GM08714 (cell line): ENCODE data around the gene ZNF205.
"Not testable (repeated sequence)": the region's sequence is repeated elsewhere in the genome, so short reads cannot be mapped to it uniquely, and the experiment has no call there.

Source experiments
- H3K4me3 ChIP-seq: fragments of 200-500 bp; sonication (Bioruptor generic); 2 replicates; pipeline ENCODE4 v1.5.1; 2014; ENCODE audit warnings: mild to moderate bottlenecking, low read length, inconsistent platforms
- ZNF274 ChIP-seq: IDR thresholded peaks from 2 replicates; pipeline ENCODE4 v1.6.1; 2012; ENCODE audit warnings: mild to moderate bottlenecking, low read depth, low read length

ZNF205 gene

DNA sequence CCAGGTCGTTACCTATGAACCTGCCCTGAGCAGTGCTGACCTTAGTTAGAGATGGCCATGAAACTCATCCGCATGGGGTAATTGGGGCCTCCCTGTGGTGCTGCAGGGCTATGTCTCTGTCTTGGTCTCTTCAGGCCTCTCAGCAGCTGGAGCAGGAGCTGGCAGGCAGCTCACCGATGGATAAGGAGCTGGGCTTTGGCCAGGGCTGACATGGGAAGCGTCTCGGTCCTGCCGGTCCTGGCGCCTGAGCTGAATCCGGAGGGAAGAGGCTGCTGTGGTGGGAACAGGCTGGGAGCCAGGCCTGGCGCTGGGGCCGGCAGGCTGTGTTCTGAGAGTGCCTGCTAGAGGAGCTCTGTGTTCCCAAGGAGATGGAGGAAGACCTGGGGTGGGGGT, 36.9 kb upstream of the ZNF205 start:
- peak overlapping the region; percentile 45; the same call in 1 of the 2 replicates for H3K4me3 ChIP-seq
- no peak for TF ChIP-seq ZNF274

DNA sequence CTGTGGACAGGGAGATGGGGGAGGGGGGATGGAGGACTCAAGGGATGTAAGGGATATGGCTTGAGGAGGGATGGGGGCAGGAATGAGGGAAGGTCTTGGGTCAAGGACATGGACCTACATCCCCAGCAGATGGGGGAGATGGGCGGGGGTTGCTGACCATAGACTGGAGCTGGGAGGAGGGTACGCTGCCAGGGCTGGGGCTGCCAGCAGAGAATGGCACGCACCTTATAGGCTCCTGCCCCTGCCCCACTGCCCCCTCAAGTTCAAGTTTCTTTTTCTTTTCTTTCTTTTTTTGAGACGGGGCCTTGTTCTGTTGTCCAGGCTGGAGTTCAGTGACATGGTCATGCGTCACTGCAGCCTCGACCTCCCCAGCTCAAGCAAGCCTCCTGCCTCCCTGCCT, 36.4 kb upstream of the ZNF205 start:
- not testable (repeated sequence) for H3K4me3 ChIP-seq

DNA sequence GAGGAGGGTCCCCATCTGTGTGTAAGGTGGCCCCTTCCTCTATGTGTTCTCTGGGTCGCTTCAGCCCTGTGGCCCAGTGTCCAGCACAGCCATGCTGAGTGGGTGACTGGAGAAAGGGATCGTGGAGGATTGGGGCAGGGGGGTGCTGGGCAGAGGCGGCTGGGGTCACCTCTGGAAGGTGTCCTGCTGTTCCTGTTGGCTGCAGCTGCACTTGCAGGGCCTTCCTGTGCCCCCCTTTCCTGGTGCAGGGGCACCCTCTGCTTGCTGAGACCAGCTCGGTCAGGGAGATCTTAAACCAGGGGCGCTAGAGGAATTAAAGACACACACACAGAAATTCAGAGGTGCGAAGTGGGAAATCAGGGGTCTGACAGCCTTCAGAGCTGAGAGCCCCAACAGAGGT, 35.8 kb upstream of the ZNF205 start:
- H3K4me3 ChIP-seq, result peak overlapping the region; percentile 11; the same call in 1 of the 2 replicates
- no peak for TF ChIP-seq ZNF274

DNA sequence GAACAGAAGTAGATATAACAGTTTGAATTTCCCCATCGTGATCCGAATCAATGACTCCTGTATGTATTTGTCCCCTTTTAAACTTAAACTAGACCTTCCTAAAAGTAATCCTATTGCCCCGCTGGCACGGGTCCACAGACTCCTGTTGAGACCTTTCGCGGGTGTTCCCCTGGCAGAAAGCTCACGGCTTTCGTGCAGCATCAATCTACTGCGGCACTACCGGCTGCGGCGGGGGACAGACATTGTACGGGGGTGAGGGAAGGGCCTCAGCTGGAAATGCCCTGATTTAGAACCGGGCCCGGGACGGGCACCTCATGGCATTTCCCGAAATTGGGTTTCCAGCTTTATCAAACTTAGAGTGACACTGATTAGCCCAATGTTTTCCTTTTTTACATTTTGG, 32.4 kb upstream of the ZNF205 start:
- no peak for TF ChIP-seq ZNF274
- H3K4me3 ChIP-seq, result no peak overlapping the region

DNA sequence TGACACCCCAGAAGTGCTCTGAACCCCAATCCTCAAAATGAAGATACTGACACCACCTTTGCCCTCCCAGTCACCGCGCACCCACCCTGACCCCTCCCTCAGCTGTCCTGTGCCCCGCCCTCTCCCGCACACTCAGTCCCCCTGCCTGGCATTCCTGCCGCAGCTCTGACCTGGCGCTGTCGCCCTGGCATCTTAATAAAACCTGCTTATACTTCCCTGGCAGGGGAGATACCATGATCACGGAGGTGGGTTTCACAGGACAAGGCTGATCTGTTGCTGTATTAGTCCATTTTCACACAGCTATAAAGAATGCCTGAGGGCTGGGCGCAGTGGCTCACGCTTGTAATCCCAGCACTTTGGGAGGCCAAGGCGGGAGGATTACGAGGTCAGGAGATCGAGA, 30.4 kb upstream of the ZNF205 start:
- H3K4me3 ChIP-seq, result not testable (repeated sequence)

DNA sequence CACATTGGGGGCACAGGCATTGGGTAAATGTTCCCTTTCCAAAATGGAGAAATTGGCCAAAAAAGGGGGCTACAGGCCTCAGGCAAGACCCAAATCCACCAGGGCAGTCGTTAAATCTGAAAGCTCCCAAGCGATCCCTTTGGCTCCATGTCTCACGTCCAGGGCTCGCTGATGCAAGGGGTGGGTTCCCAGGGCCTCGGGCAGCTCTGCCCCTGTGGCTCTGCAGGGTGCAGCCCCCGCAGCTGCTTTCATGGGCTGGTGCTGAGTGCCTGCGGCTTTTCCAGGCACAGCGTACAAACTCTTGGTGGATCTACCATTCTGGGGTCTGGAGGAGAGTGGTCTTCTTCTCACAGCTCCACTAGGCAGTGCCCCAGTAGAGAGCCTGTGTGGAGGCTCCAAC, 29.0 kb upstream of the ZNF205 start:
- not testable (repeated sequence) for H3K4me3 ChIP-seq

DNA sequence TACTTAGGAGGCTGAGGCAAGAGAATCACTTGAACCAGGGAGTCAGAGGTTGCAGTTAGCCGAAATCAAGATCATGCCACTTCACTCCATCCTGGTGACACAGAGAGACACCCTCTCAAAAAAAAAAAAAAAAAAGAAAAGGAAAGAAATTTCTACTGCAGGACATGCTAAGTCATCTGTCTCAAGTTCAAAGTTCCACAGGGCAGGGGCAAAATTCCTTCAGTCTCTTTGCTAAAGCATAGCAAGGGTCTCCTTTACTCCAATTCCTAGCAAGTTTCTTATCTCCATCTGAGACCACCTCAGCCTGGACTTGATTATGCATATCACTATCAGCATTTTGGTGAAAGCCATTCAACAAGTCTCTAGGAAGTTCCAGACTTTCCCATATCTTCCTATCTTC, 27.9 kb upstream of the ZNF205 start:
- H3K4me3 ChIP-seq, result no peak overlapping the region

DNA sequence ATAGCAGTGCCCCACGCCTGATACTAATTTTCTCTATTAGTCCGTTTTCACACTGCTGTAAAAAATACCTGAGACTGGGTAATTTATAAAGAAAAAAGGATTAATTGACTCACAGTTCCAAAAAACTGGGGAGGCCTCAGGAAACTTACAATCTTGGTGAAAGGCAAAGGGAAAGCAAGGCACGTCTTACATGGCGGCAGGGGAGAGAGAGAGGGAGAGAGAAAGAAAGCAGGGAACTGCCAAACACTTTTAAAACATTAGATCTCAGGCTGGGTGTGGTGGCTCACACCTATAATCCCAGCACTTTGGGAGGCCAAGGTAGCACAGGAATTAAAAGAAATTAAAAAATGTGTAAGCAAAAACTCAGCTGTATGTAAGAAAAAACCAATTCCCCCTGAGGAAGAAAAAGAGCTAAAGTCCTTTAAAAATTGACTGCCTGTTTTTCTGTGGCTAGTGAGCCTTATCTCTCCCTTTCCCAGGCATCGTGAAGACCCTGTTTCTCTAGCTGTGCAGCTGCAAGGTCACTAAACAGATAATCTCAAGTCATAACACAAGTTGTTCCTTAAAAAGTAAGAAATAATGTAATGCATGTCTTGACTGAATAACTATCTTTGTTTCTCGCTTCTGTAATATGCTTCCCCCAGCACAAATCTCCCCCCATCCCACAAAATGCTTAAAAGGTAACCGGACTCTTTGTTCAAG, 27.3 kb upstream of the ZNF205 start:
- TF ChIP-seq ZNF274, result no peak

More for the DNA sequence above, 27.9 kb upstream of the ZNF205 start:
- no peak for TF ChIP-seq ZNF274

DNA sequence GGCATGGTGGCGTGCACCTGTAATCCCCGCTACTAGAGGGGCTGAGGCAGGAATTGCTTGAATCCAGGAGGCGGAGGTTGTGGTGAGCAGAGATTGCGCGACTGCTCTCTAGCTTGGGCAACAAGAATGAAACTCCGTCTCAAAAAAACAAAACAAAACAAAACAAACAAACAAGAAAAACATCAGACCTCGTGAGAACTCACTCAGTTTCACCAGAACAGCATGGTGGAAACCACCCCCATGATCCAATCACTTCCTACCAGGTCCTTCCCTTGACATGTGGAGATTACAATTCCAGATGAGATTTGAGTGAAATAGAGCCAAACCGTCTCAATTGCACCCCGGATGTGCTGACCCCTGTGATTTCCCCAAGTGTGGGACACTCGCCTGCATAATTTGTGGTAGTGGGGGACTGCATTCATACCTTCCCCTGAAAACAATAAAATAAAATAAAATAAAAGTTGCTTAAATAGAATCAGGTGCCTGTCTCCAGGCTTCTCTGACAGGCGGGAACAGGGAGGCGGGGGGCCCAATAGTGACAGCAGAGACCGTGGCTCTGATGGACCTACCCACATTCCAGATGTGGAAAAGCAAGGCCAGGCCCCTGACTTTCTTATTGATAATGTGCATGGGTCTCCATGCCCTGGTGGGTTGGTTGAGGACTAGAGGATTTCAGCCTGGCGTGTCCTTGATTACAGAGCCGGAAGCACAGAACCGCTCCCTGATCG, 26.4 kb upstream of the ZNF205 start:
- no peak for TF ChIP-seq ZNF274
- no peak overlapping the region for H3K4me3 ChIP-seq

More for the DNA sequence above, 27.3 kb upstream of the ZNF205 start:
- H3K4me3 ChIP-seq, result no peak overlapping the region

DNA sequence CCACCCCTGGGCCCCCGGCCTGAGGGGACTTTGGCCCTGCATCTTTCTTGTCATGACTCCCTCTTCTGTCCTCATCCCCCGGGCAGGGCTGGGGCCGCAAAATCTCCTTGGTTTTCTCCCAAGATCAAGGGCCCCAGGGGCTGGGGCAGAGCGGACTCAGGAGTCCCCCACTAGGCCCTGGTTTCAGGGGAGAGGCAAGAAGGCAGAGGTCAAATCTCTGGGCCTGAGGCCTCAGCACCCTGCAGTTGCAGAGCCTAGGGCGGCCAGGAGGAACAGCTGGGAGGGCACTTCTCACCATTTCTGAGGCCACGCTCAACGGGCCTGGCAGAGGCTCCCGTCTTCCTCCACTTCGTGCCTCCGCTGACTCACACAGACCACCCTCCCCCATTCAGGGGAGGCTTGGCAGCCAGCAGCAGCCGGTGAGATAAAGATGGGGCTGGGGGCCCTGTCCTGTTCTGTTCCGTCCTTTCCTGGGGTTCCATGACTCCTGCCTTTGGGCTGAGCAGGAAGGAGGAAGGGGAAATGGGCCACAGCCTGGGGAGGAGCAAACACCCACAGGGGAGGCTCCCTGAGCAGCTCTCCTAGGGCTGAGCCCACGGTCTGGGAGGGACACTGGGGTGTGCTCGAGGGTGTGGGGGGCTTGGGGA, 25.7 kb upstream of the ZNF205 start:
- TF ChIP-seq ZNF274, result no peak
- no peak overlapping the region for H3K4me3 ChIP-seq

DNA sequence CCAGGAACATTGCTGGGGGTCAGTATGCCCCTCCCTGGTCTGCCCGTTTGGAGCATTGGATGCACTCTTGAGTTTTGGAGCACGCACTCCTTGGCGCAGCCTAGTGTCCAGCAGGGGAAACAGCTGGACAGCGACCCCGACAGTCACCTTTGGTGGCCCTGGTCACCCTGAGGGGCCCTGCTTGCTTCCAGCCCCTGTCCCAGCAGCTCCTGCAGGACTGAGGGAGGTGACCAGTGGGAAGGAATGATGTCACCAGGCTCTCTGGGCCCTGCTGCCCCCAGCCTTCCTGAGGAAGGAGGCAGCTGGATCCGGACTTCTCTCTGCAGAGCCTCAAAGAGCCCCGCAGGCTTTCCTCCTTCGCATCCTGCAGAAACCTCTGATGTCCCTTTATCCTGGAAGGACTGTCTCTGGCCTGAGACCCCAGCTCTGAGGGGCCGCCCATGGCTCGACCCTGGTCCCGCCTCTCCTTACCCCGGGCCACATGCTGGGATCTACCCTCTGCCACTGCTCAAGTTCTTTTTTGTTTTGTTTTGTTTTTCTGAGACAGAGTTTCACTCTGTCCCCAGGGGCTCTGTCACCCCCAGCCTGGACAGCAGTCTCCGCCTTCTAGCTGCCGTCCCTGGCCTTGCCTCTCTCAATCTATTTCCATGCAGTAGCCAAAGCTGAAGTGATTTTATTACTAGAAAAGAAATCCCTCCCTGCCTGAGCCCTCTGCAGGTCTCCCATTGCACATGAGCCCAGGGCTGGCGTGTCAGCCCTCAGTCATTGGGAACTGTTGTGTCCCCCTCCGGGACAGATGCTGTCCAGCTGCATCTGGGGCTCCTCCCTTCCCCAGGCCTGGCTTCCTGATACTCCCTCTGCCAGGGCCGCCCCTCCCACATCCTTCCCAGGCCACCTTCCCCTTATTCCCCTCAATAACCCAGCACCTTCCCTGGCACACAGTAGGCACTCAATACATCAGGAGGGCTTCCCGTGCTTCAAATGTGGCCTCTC, 24.8 kb upstream of the ZNF205 start:
- TF ChIP-seq ZNF274, result no peak
- H3K4me3 ChIP-seq, result no peak overlapping the region

DNA sequence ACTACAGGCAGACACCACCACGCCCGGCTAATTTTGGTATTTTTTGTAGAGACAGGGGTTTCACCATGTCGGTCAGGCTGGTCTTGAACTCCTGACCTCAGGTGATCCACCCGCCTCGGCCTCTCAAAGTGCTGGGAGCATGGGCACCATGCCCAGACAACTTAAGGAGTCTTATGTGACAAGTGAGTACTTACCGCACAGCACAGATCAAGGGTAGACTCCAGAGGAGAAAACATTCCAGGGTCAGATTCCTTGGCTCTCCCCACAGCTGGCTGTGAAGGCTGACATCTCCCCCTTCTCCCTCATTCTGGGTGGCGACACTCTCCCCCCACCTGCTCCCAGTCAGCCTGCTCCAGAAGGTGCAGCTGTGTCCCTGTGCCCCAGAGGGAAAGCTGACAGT, 23.9 kb upstream of the ZNF205 start:
- TF ChIP-seq ZNF274, result no peak

DNA sequence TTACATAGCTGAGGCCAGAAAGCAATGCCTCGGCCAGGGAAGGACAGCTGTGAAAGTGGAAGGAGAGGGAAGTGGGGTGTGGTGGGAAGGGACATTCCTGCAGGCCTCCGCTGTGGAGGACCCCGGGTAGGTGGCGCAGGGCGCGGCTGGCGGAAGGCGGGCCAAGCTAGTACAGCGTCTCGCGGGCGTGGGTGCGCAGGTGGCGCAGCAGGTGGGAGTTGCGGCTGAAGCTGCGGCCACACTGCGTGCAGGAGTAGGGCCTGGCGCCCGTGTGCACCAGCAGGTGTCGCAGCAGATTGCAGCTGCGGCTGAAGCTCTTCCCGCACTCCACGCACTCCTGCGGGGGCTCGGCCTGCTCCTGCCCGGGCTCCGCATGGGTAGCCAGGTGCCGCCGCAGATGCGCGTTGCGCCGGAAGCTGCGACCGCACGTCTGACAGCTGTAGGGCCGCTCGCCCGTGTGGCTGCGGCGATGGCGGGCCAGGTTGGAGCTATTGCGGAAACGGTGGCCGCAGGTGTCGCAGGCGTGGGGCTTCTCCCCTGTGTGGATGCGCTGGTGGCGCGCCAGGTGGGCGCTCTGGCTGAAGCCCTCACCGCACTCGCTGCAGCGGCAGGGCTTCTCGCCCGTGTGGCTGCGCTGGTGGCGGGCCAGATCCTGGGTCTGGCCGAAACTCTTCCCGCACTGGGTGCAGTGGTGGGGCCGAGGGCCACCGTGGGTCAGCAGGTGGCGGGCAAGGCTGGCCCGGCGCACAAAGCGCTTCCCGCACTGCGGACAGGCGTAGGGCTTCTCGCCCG, 23.3 kb upstream of the ZNF205 start:
- no peak for TF ChIP-seq ZNF274
- H3K4me3 ChIP-seq, result no peak overlapping the region

More for the DNA sequence above, 23.9 kb upstream of the ZNF205 start:
- no peak overlapping the region for H3K4me3 ChIP-seq
